ENCODE data around the gene NPRL2. TPM values are rescaled to one million over a fixed set of nuclear protein-coding genes. Genes with fewer than 3 reads are reported as not detected.

The NPRL2 gene
- total and polyA plus RNA-seq, 12 donors = 13.0 to 29.8 (median 16.3) TPM

DNA sequence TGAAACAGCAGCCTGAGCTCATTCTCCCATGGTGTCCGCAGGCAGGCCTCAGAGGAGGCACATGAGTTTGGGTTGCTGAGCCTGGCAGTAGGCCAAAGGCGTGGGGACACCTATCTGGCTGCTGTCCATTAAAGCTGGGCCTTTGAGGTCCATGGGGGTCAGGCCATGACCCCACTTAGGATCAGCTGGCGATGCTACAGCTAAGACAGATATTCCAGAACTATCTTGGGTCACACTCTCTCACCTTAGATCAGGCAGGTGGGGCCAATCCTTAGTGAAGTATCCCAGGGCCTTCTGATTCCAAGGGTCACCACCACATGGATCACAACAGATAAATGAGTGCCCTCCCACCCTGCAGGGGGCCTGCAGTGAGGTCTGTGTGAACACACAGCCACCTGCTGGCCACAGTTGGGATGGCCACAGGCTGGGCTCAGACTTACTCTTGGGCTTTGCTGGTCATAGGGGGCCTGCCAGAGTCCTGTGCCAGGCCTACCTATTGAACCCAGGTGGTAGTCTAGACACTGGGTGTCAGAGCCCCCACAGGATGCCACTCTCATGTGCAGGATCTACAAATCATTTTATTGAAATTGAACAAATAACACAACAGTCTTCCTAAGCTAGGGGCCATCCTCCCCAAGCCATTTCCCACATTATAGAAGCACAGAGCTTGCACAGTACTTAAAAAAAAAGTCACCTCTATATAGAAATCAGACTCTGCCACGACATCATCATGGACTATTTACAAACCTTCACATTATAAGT lies 26.0 kb downstream of the NPRL2 start:
- intact Hi-C loops (cut with DNase I) = loop anchor here in 5 of 10 donors (1.0 to 10.0 kb wide), 7 partner anchors 50 to 98 kb away; partner anchors contain the start of genes GNAI2 (in 1 of the 5) and SEMA3B (in 1 of the 5)
- 36 to 41% methylated on average over 4 of the region's 4 CpGs for WGBS, 2 donors
- peaks cover 26 to 81% (median 66%) of the 10 kb centered on the region in 9 donors for H3K4me1 ChIP-seq
- no peaks in the 10 kb centered on the region for H3K27me3 ChIP-seq
- H3K4me3 ChIP-seq = peak overlapping the region in 1 of 10 donors; percentile 11
- peak in 6 of 8 donors; percentile 7 to 26 (median 20) for ATAC-seq
- H3K36me3 ChIP-seq = peaks cover 0 to 36% (median 8%) of the 10 kb centered on the region in 9 donors
- H3K9me3 ChIP-seq = no peaks in the 10 kb centered on the region
- TF ChIP-seq, protein P1, sequence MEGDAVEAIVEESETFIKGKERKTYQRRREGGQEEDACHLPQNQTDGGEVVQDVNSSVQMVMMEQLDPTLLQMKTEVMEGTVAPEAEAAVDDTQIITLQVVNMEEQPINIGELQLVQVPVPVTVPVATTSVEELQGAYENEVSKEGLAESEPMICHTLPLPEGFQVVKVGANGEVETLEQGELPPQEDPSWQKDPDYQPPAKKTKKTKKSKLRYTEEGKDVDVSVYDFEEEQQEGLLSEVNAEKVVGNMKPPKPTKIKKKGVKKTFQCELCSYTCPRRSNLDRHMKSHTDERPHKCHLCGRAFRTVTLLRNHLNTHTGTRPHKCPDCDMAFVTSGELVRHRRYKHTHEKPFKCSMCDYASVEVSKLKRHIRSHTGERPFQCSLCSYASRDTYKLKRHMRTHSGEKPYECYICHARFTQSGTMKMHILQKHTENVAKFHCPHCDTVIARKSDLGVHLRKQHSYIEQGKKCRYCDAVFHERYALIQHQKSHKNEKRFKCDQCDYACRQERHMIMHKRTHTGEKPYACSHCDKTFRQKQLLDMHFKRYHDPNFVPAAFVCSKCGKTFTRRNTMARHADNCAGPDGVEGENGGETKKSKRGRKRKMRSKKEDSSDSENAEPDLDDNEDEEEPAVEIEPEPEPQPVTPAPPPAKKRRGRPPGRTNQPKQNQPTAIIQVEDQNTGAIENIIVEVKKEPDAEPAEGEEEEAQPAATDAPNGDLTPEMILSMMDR (IDR thresholded peaks at IDR 0.05) = peak; percentile 76 to 93 (median 87)
- DNase-seq = peak; percentile 78 to 82
- H3K27ac ChIP-seq = peak overlapping the region; percentile 91 to 99 (median 97)

DNA sequence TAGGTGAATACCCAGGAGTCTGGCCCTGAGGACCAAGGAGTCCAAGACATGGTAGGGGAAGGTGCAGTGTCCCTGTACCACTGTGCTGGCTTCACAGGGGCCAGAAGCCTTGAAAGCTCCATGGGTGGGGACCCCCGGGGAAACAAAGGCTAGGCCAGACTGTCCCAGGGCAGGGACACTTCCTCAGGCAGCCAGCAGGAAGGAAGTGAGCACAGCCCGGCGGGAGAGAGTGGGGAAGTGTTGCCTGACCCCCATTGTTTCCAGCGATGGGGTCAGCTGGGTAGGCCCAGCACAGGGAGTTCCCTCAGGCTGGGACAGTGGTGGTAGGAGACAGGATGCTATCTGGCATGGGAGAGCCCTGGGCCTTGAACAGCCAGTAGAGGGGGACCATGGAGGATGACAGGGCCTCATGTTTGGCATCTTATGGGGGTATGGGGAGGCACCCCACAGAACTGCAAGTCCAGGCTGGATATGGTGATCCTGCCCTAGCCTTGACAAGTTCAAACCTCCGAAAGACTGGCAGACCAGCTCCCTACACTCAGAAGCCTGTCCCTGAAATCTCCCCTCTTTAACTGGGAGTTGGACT lies 26.9 kb downstream of the NPRL2 start:
- WGBS, 2 donors = 49 to 61% methylated on average over 5 of the region's 5 CpGs
- Histone ChIP-seq H3K4me1 (peaks cover 29 to 85% (median 70%) of the 10 kb centered on the region in 9 donors), H3K9me3 (no peaks in the 10 kb centered on the region), H3K4me3 (peak overlapping the region in 6 of 10 donors; percentile 12 to 86 (median 78)), H3K27me3 (no peaks in the 10 kb centered on the region), H3K27ac (peak overlapping the region; percentile 91 to 99 (median 97)), H3K36me3 (peaks cover 0 to 37% (median 12%) of the 10 kb centered on the region in 9 donors)
- intact Hi-C loops (cut with DNase I) = loop anchor here in 5 of 10 donors (1.0 to 10.0 kb wide), 7 partner anchors 49 to 97 kb away; partner anchors contain the start of genes GNAI2 (in 1 of the 5) and SEMA3B (in 1 of the 5)
- TF ChIP-seq, protein P1 (IDR thresholded peaks at IDR 0.05) = peak in 3 of 9 donors; percentile 13 to 22 (median 15)
- peak; percentile 73 to 77 for DNase-seq
- peak; percentile 1 to 58 (median 44) for ATAC-seq

DNA sequence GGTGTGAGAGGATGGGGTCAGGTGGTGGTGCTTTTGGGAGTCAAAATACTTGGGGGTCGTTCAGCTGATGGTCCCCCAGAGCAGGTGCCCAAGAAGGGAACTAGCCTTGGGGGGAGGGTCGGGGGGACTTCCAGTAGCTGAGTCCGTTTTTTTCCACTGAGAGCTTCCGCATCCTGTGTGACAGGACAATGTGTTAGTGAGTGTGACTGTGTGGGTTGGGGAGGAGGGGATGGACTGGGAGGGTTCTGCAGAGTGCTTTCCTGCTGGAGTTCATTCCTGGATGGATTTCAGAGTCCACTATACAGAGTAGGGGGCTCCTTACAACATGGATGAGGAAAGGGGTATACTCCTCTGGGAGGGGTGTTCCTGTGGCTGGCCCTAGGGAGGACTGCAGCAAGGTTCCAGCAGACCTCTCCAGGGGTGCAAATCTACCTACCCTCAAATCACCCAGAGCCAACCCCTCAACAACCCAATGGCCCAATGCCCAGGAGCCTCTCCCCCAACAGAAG lies 27.4 kb downstream of the NPRL2 start:
- ATAC-seq (peak; percentile 4 to 52 (median 22)), DNase-seq (peak in 1 of 2 donors; percentile 86)
- TF ChIP-seq, protein P1 (IDR thresholded peaks at IDR 0.05) = no peak
- Histone ChIP-seq H3K27me3 (no peaks in the 10 kb centered on the region), H3K27ac (peak overlapping the region; percentile 91 to 99 (median 97)), H3K36me3 (peaks cover 0 to 42% (median 17%) of the 10 kb centered on the region in 9 donors), H3K9me3 (no peaks in the 10 kb centered on the region), H3K4me1 (peaks cover 29 to 85% (median 70%) of the 10 kb centered on the region in 9 donors), H3K4me3 (peak overlapping the region in 9 of 10 donors; percentile 57 to 88 (median 81))
- intact Hi-C loops (cut with DNase I) = loop anchor here in 4 of 10 donors (5.0 to 10.0 kb wide), 4 partner anchors 51 to 86 kb away; partner anchors contain the start of genes GNAI2 (in 1 of the 4) and SEMA3B (in 1 of the 4)
- WGBS, 2 donors = 33 to 50% methylated on average over 4 of the region's 4 CpGs
